IPS-20b (cell line): Measurements from ENCODE around the gene SCTR.

ENCODE experiments used
- H3K27ac ChIP-seq: one replicate; pipeline ENCODE4 v1.5.1; 2013; ENCODE audit warnings: low read length
- H3K27me3 ChIP-seq: 2 replicates; pipeline ENCODE4 v1.6.1; 2013; ENCODE audit warnings: mild to moderate bottlenecking, low read length, inconsistent platforms; ENCODE audit not compliant: insufficient read depth
- H3K36me3 ChIP-seq: 2 replicates; pipeline ENCODE4 v1.6.1; 2013; ENCODE audit warnings: low read depth, mild to moderate bottlenecking, inconsistent platforms, low read length, moderate library complexity; ENCODE audit not compliant: insufficient read depth
- H3K4me1 ChIP-seq: 2 replicates; pipeline ENCODE4 v1.6.1; 2013; ENCODE audit warnings: mild to moderate bottlenecking, control low read depth, inconsistent platforms, low read length, moderate library complexity; ENCODE audit not compliant: insufficient read depth
- H3K4me3 ChIP-seq: 2 replicates; pipeline ENCODE4 v1.5.1; 2013; ENCODE audit warnings: mild to moderate bottlenecking, low read length, inconsistent platforms
- H3K9ac ChIP-seq: 2 replicates; pipeline ENCODE4 v1.6.1; 2013; ENCODE audit warnings: low read depth, mild to moderate bottlenecking, inconsistent platforms, low read length, moderate library complexity
- H3K9me3 ChIP-seq: 2 replicates; pipeline ENCODE4 v1.6.1; 2013; ENCODE audit warnings: mild to moderate bottlenecking, low read depth, low read length, inconsistent platforms; ENCODE audit not compliant: insufficient read depth

SCTR gene

GRCh38 chr2:119448427-119449141 lies 75.7 kb downstream of the SCTR start:
- Histone ChIP-seq H3K9me3 (no peaks in the 10 kb centered on the region), H3K9ac (no peak overlapping the region), H3K36me3 (no peaks in the 10 kb centered on the region), H3K4me3 (no peak overlapping the region), H3K27ac (no peak overlapping the region), H3K4me1 (peaks cover 6% of the 10 kb centered on the region; the same call in 1 of the 2 replicates), H3K27me3 (peaks cover 10% of the 10 kb centered on the region; the same call in 1 of the 2 replicates)

- H3K9me3 ChIP-seq = no peaks in the 10 kb centered on the region
- no peak overlapping the region for H3K27ac ChIP-seq
- no peaks in the 10 kb centered on the region for H3K36me3 ChIP-seq
- H3K9ac ChIP-seq = no peak overlapping the region
- H3K27me3 ChIP-seq = no peaks in the 10 kb centered on the region
- peaks cover 6% of the 10 kb centered on the region; the same call in 1 of the 2 replicates for H3K4me1 ChIP-seq
- H3K4me3 ChIP-seq = no peak overlapping the region
Observed at GRCh38 chr2:119446037-119446436, 78.2 kb downstream of the SCTR start.

- H3K4me1 ChIP-seq = no peaks in the 10 kb centered on the region
- H3K27ac ChIP-seq = no peak overlapping the region
- H3K4me3 ChIP-seq = no peak overlapping the region
- no peak overlapping the region for H3K9ac ChIP-seq
- no peaks in the 10 kb centered on the region for H3K9me3 ChIP-seq
- no peaks in the 10 kb centered on the region for H3K36me3 ChIP-seq
- H3K27me3 ChIP-seq = no peaks in the 10 kb centered on the region
Observed at GRCh38 chr2:119442850-119443249, 81.4 kb downstream of the SCTR start.

- H3K4me1 ChIP-seq = no peaks in the 10 kb centered on the region
- no peak overlapping the region for H3K9ac ChIP-seq
- no peak overlapping the region for H3K4me3 ChIP-seq
- no peaks in the 10 kb centered on the region for H3K9me3 ChIP-seq
- H3K27me3 ChIP-seq = no peaks in the 10 kb centered on the region
- H3K27ac ChIP-seq = no peak overlapping the region
- no peaks in the 10 kb centered on the region for H3K36me3 ChIP-seq
Observed at GRCh38 chr2:119442226-119442619, 82.1 kb downstream of the SCTR start.

DNA sequence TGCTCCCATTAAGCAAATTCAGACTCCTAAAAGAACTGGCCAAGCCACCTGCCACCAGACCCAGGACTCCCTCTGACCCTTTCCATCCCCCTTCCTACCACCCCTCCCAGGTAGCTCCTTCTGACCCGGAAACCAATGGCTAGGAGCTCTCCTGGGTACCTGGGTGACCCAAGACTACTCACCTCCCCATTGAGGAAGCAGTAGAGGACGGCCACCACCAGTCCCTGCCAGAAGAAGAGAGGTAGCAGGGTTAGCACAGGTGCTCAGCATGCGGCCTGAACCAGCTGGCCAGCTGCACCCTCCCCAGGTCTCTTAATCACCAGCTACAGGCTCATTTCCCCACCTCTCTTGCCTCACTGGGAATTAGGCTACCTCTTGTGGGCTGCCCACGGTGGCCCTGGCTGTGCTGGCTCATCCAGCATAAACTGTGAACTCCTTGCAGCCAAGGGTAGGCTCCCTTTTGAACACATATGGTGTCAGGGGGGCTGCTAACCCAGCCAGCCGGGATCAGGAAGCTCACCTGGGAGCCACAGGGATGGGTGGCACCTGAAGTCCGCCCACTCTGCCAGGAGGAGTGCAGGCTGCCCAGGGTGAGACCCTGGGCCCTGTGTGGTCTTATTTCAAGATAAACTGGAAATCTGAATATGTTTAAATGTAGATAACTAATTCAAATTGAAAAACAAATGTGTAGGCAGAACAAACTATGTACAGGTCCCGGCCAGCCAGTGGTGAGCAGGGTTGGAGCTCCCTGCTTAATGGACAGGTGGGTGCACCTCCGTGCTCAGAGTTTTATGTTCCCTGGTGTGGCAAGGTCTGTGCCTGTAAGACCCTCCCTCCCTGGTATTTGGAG lies 82.7 kb downstream of the SCTR start:
- H3K36me3 ChIP-seq = no peaks in the 10 kb centered on the region
- no peak overlapping the region for H3K4me3 ChIP-seq
- no peaks in the 10 kb centered on the region for H3K27me3 ChIP-seq
- no peaks in the 10 kb centered on the region for H3K4me1 ChIP-seq
- no peak overlapping the region for H3K27ac ChIP-seq
- no peaks in the 10 kb centered on the region for H3K9me3 ChIP-seq
- no peak overlapping the region for H3K9ac ChIP-seq

GRCh38 chr2:119440873-119441272 lies 83.4 kb downstream of the SCTR start:
- Histone ChIP-seq H3K4me1 (no peaks in the 10 kb centered on the region), H3K4me3 (no peak overlapping the region), H3K36me3 (no peaks in the 10 kb centered on the region), H3K27me3 (no peaks in the 10 kb centered on the region), H3K9ac (no peak overlapping the region), H3K27ac (no peak overlapping the region), H3K9me3 (no peaks in the 10 kb centered on the region)

DNA sequence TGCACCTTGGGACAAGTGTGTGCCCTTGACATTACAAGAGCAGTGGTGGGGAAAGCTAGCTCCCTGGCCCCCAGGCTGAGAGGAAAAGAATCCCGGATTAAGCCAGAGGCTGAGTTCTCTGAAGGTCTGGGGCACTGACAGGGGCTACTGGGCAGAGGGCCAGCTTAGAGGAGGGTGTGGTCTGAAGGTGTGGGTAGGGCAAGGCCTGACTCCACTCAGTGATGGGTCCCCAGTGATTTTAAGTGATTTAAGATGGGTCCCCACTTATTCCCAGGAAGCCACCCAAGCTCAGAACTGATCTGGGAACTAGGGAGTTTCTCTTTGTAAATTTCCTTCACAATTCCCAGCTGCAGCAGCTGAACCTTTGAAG lies 83.8 kb downstream of the SCTR start:
- Histone ChIP-seq H3K9me3 (no peaks in the 10 kb centered on the region), H3K27me3 (no peaks in the 10 kb centered on the region), H3K27ac (no peak overlapping the region), H3K9ac (no peak overlapping the region), H3K36me3 (no peaks in the 10 kb centered on the region), H3K4me1 (no peaks in the 10 kb centered on the region), H3K4me3 (no peak overlapping the region)

DNA sequence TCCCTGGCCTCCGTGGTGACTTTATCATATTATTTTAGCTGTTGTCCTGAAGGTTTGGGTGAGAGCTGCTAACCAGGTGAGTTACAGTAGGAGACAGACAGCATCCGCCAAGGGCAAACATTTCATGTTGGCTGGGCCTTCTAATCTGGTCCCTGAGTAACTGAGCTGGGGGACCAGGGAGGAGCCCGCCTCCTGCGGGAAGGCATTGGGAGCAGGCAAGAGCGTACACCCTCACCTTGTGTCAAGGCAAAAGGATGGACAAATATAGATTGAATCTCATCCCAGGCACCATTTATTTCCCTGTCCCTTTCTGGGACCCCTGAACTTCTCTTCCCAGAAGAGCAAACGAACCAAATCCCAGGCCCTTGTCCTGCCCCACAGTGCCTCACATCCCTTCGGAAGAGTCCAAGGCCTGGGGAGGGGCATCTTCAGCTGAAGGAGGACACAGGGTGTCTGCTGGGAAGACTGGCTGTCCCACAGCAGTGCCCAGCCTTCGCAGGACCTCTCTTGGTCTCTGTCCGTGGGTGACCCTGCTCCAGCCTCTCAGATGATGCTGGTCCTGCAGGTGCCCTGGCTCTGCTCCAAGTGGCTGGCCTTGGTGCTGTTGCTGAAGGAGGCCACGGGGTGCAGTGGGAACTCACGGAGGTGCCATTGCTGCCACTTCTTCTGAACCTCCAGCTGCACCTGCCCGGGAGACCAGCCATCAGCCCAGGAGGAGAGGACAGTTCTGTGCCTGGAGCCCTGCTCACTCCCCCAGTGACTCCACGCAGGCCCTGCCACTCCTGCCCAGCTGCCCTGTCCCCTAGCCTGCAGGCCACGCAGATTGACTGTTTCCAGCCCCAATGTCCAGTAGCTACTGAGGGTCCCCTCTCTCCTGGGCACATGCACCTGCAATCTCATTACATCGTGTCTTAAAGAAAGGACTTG lies 84.4 kb downstream of the SCTR start:
- Histone ChIP-seq H3K9me3 (no peaks in the 10 kb centered on the region), H3K36me3 (no peaks in the 10 kb centered on the region), H3K27ac (no peak overlapping the region), H3K4me1 (peaks cover 6% of the 10 kb centered on the region), H3K27me3 (no peaks in the 10 kb centered on the region), H3K9ac (no peak overlapping the region), H3K4me3 (no peak overlapping the region)

DNA sequence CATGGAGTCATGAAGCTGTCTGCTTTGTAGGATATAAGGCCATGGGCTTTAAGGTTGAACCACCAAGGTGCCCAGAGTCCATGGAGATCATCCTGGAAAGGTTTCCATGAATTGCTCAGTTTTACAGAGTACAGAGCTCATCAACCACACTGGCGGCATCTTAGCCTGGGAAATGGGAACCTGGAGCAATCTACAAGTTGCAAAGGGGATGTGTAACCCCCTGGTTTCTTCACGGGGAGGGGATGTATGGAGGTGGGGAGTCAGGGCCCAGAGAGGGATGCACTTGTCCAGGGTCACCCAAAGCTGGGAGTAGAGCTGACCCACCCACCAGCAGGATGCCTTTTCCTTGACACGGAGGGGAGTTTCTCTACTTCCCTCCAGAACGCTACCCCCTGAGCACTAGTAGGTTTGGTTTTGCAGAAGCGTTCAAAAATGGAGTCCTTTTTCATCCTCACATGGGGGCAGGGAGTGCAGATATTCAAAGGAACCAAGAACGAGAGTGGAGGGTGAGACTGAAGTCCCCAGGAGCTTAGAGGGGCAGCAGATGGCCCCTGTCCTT lies 85.5 kb downstream of the SCTR start:
- H3K36me3 ChIP-seq = no peaks in the 10 kb centered on the region
- H3K27ac ChIP-seq = no peak overlapping the region
- H3K9me3 ChIP-seq = no peaks in the 10 kb centered on the region
- H3K4me1 ChIP-seq = peaks cover 9% of the 10 kb centered on the region
- H3K9ac ChIP-seq = no peak overlapping the region
- no peak overlapping the region for H3K4me3 ChIP-seq
- no peaks in the 10 kb centered on the region for H3K27me3 ChIP-seq

- H3K9ac ChIP-seq = no peak overlapping the region
- H3K4me1 ChIP-seq = peaks cover 11% of the 10 kb centered on the region
- H3K27ac ChIP-seq = no peak overlapping the region
- H3K27me3 ChIP-seq = 0 out of 2 replicates have a peak, but pooled peaks cover under 1% of the 10 kb centered on the region
- H3K9me3 ChIP-seq = no peaks in the 10 kb centered on the region
- no peak overlapping the region for H3K4me3 ChIP-seq
- H3K36me3 ChIP-seq = no peaks in the 10 kb centered on the region
Observed at GRCh38 chr2:119438128-119438656, 86.1 kb downstream of the SCTR start.
